Muscle layer of duodenum (tissue), 2 donors: ENCODE results near the gene UBAP1L.
"Not testable (repeated sequence)": the region's sequence is repeated elsewhere in the genome, so short reads cannot be mapped to it uniquely, and the experiment has no call there.

ENCODE experiments used
- H3K27ac ChIP-seq: one replicate; pipeline ENCODE4 v1.7.0; 2013; ENCODE audit warnings: mild to moderate bottlenecking, low read length
- H3K27me3 ChIP-seq: one replicate; pipeline ENCODE4 v1.7.0; 2013; ENCODE audit warnings: low read depth, mild to moderate bottlenecking, control low read depth, low read length
- H3K36me3 ChIP-seq, 2 donors: one replicate each; pipeline ENCODE4 v1.7.0; 2013; ENCODE audit warnings: low read length in 2 of 2, control low read depth in 1 of 2, mild to moderate bottlenecking in 1 of 2; ENCODE audit not compliant: insufficient read depth in 2 of 2, control insufficient read depth in 1 of 2
- H3K4me1 ChIP-seq, 2 donors: one replicate each; pipeline ENCODE4 v1.7.0; 2013; ENCODE audit warnings: low read length in 2 of 2, mild to moderate bottlenecking in 2 of 2, control low read depth in 1 of 2, moderate library complexity in 1 of 2; ENCODE audit not compliant: insufficient read depth in 2 of 2, control insufficient read depth in 1 of 2
- H3K4me3 ChIP-seq, 2 donors: one replicate each; pipeline ENCODE4 v1.7.0; 2013; ENCODE audit warnings: low read length in 2 of 2, low read depth in 1 of 2, mild to moderate bottlenecking in 1 of 2
- H3K9me3 ChIP-seq, 2 donors: one replicate each; pipeline ENCODE4 v1.7.0; 2013; ENCODE audit warnings: low read length in 2 of 2, control low read depth in 1 of 2, mild to moderate bottlenecking in 1 of 2; ENCODE audit not compliant: control insufficient read depth in 1 of 2
- donor health status: healthy.

The UBAP1L gene

DNA sequence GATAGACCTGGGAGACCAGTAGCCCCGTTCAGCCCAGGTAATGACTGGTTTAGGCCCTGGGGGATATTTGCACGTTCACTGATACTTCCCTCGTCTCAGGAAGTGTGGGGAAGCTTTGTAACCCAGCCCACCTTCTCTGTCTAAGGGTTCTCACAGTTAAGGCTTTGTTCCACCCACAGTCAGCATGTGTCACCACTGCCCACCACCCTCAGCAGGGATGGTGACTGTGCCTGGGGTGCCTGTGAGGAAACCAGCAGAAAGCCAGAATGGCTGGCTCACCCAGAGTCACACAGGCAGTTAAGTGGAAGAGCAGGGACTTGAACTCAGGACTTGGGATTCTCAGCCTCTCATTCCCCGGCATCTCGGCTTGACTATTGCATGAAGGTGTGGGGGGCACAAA is 33.2 kb downstream of the UBAP1L start:
- H3K27me3 ChIP-seq = no peaks in the 10 kb centered on the region
- H3K36me3 ChIP-seq = no peaks in the 10 kb centered on the region
- H3K27ac ChIP-seq = no peak overlapping the region
- H3K4me3 ChIP-seq = no peak overlapping the region
- no peaks in the 10 kb centered on the region for H3K9me3 ChIP-seq
- peaks cover 6 to 21% of the 10 kb centered on the region in 2 donors for H3K4me1 ChIP-seq

GRCh38 chr15:65081270-65081669 is 33.7 kb downstream of the UBAP1L start:
- Histone ChIP-seq H3K4me3 (no peak overlapping the region), H3K9me3 (no peaks in the 10 kb centered on the region), H3K27me3 (no peaks in the 10 kb centered on the region), H3K36me3 (no peaks in the 10 kb centered on the region), H3K4me1 (peaks cover 6 to 24% of the 10 kb centered on the region in 2 donors), H3K27ac (no peak overlapping the region)

DNA sequence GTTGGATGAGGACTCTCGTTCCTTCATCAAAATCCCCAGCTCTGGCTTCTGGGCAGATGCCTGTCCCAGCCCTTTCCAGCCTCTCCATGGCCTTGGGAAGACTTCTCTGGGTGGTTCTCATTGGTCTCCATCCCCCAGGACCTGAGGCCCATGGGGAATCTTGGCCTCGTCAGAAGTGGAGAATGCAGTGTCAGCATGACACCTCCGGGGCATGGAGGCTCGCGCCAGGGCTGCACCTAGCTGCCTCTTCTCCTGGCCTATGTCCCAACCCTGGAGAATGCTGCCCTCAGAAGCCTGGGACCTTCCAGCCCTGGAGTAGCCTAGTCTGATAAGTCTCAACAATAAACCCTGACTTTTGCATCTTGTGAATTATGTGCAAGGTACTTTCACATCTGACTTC is 35.4 kb downstream of the UBAP1L start:
- no peaks in the 10 kb centered on the region for H3K36me3 ChIP-seq
- H3K27ac ChIP-seq = no peak overlapping the region
- no peaks in the 10 kb centered on the region for H3K9me3 ChIP-seq
- no peaks in the 10 kb centered on the region for H3K27me3 ChIP-seq
- no peak overlapping the region for H3K4me3 ChIP-seq
- H3K4me1 ChIP-seq = peaks cover 6 to 24% of the 10 kb centered on the region in 2 donors

- peak overlapping the region in 1 of 2 donors; percentile 18 for H3K4me3 ChIP-seq
- peaks cover 5 to 16% of the 10 kb centered on the region in 2 donors for H3K4me1 ChIP-seq
- H3K9me3 ChIP-seq = no peaks in the 10 kb centered on the region
- no peaks in the 10 kb centered on the region for H3K27me3 ChIP-seq
- no peaks in the 10 kb centered on the region for H3K36me3 ChIP-seq
- H3K27ac ChIP-seq = no peak overlapping the region
Measured at GRCh38 chr15:65077981-65078352, 37.0 kb downstream of the UBAP1L start.

GRCh38 chr15:65077291-65077980 is 37.6 kb downstream of the UBAP1L start:
- Histone ChIP-seq H3K4me1 (peaks cover 0 to 11% of the 10 kb centered on the region in 2 donors), H3K27me3 (no peaks in the 10 kb centered on the region), H3K9me3 (no peaks in the 10 kb centered on the region), H3K4me3 (peak overlapping the region in 1 of 2 donors; percentile 18), H3K36me3 (no peaks in the 10 kb centered on the region), H3K27ac (no peak overlapping the region)

DNA sequence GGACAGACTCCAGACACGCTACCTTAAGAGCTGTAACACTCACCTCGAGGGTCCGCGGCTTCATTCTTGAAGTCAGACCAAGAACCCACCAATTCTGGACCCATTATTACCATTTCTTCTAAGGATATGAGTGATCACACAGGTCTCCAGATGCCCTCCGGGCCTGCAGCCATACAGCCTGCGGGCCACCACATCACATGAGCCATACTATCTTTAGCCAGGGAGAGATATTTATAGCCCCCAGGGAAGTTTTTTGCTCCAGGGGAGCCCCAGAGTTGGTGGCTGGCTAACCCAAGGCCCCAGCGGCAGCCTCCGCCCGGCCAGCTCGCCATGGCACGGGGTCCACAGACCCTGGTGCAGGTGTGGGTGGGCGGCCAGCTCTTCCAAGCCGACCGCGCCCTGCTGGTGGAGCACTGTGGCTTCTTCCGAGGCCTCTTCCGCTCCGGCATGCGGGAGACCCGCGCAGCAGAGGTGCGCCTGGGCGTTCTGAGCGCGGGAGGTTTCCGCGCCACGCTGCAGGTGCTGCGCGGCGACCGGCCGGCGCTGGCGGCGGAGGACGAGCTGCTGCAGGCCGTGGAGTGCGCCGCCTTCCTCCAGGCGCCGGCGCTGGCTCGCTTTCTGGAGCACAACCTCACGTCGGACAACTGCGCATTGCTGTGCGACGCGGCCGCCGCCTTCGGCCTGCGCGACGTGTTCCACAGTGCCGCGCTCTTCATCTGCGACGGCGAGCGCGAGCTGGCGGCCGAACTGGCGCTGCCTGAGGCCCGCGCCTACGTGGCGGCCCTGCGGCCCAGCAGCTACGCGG is 38.3 kb downstream of the UBAP1L start, which contains the start of gene KBTBD13:
Gene KBTBD13 (plus strand): TSS at position 261 of the 805 bp plus-strand sequence. CDS start 70 bp downstream, at position 331.
- no peaks in the 10 kb centered on the region for H3K9me3 ChIP-seq
- peak within 1 kb of the TSS in 1 of 2 donors; percentile 18 for H3K4me3 ChIP-seq
- no peaks in the 10 kb centered on the region for H3K27me3 ChIP-seq
- H3K36me3 ChIP-seq = no peaks in the 10 kb centered on the region
- peaks cover 4 to 12% of the 10 kb centered on the region in 2 donors for H3K4me1 ChIP-seq
- H3K27ac ChIP-seq = no peak within 1 kb of the TSS

GRCh38 chr15:65075607-65076395 is 39.2 kb downstream of the UBAP1L start:
- not testable (repeated sequence) for H3K27me3 ChIP-seq, H3K9me3 ChIP-seq, H3K36me3 ChIP-seq, H3K27ac ChIP-seq, H3K4me3 ChIP-seq
- H3K4me1 ChIP-seq = peaks cover 6 to 21% of the 10 kb centered on the region in 2 donors

GRCh38 chr15:65074946-65075345 is 40.1 kb downstream of the UBAP1L start:
- H3K9me3 ChIP-seq, H3K27ac ChIP-seq, H3K27me3 ChIP-seq, H3K4me3 ChIP-seq, H3K36me3 ChIP-seq: not testable (repeated sequence)
- H3K4me1 ChIP-seq = peaks cover 6 to 24% of the 10 kb centered on the region in 2 donors

- H3K27me3 ChIP-seq = peaks cover 8% of the 10 kb centered on the region
- H3K9me3 ChIP-seq = no peaks in the 10 kb centered on the region
- H3K4me3 ChIP-seq = no peak overlapping the region
- peaks cover 6 to 29% of the 10 kb centered on the region in 2 donors for H3K4me1 ChIP-seq
- H3K36me3 ChIP-seq = no peaks in the 10 kb centered on the region
- no peak overlapping the region for H3K27ac ChIP-seq
Measured at GRCh38 chr15:65072617-65073016, 42.4 kb downstream of the UBAP1L start.

- H3K4me3 ChIP-seq = no peak overlapping the region
- no peak overlapping the region for H3K27ac ChIP-seq
- H3K4me1 ChIP-seq = peaks cover 6 to 29% of the 10 kb centered on the region in 2 donors
Measured at GRCh38 chr15:65072027-65072426, 43.0 kb downstream of the UBAP1L start.

DNA sequence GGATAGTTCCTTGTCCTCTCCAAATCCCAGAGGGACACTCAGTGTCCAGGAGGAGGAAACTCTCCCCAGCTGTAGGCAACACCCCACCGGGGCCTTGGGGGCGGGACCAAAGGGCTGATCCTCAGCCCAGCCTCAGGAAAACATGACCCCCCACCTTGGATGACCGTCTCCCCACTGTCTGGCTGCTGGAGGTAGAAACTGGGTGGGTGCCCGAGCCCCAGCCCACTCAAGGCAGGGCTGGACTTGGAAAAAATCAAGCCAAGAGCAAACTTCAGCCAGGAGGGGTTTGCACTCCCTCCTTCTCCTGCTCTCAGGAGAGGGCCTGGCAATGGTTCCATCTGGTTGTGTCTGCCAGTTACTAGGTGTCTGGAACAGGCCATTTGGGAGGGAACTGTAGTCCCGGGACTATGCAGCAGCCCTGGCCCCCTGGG is 43.6 kb downstream of the UBAP1L start:
- no peak overlapping the region for H3K4me3 ChIP-seq
- peaks cover 6 to 23% of the 10 kb centered on the region in 2 donors for H3K4me1 ChIP-seq
- H3K27ac ChIP-seq = no peak overlapping the region
- H3K9me3 ChIP-seq = no peaks in the 10 kb centered on the region
- H3K27me3 ChIP-seq = peaks cover 16% of the 10 kb centered on the region
- no peaks in the 10 kb centered on the region for H3K36me3 ChIP-seq

More at GRCh38 chr15:65072027-65072426, 43.0 kb downstream of the UBAP1L start:
- Histone ChIP-seq H3K9me3 (no peaks in the 10 kb centered on the region), H3K27me3 (peaks cover 14% of the 10 kb centered on the region), H3K36me3 (no peaks in the 10 kb centered on the region)
